ENCODE measurements around the gene NQO2.

- no peak for TF ChIP-seq POLR2A (IDR thresholded peaks at IDR 0.05; ENCODE audit: low read depth, low read length)
- no peak for TF ChIP-seq POLR2AphosphoS5 (IDR thresholded peaks at IDR 0.05; ENCODE audit: low read depth, low read length)
- no peak for TF ChIP-seq TAF1 (IDR thresholded peaks at IDR 0.05; ENCODE audit: low read depth, low read length)
- TF ChIP-seq SPI1 (IDR thresholded peaks at IDR 0.05; ENCODE audit: low read depth, low read length) = no peak
These were observed 41.5 kb downstream of the NQO2 start for GRCh38 chr6:3041147-3041546.
